GM12892 (cell line): ENCODE data around the gene CBLB.

ENCODE experiments used
- POLR2A ChIP-seq: IDR thresholded peaks from 2 replicates; pipeline ENCODE4 v1.6.1; 2011; ENCODE audit warnings: low read depth, low read length, control low read depth
- POLR2AphosphoS5 ChIP-seq: IDR thresholded peaks from 2 replicates; pipeline ENCODE4 v1.6.1; 2011; ENCODE audit warnings: low read depth, low read length, control low read depth
- TAF1 ChIP-seq: IDR thresholded peaks from 2 replicates; pipeline ENCODE4 v1.6.1; 2011; ENCODE audit warnings: low read depth, mild to moderate bottlenecking, control low read depth, low read length, borderline replicate concordance

DNA sequence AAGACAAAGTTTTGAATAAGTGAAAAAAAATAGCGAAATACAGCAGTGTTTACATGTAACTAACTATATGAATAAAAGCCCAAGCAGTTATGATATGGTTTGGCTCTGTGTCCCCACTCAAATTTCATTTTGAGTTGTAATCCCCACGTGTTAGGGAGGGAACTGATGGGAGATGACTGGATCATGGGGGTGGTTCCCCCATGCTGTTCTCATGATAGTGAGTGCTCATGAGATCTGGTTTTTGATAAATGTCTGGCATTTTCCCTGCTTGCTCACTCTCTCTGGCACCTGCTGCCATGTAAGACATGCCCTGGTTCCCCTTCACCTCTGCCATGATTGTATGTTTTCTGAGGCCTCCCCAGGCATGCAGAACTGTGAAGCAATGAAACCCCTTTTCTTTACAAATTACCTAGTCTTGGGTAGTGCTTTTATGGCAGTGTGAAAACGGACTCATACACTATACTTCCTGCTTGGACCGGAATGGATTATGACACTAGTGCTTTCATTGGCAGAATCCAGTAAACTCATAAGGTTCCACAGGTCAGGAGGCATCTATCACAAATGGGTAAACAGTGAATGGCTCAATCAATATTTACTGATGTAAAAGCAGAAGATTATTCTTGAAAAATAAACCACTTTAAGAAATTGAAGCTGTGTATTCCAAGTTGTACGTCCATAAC lies 192.1 kb downstream of the CBLB start:
- TF ChIP-seq POLR2A, result no peak
- no peak for TF ChIP-seq POLR2AphosphoS5
- no peak for TF ChIP-seq TAF1
